ENCODE measurements around the gene ST6GAL1.

DNA sequence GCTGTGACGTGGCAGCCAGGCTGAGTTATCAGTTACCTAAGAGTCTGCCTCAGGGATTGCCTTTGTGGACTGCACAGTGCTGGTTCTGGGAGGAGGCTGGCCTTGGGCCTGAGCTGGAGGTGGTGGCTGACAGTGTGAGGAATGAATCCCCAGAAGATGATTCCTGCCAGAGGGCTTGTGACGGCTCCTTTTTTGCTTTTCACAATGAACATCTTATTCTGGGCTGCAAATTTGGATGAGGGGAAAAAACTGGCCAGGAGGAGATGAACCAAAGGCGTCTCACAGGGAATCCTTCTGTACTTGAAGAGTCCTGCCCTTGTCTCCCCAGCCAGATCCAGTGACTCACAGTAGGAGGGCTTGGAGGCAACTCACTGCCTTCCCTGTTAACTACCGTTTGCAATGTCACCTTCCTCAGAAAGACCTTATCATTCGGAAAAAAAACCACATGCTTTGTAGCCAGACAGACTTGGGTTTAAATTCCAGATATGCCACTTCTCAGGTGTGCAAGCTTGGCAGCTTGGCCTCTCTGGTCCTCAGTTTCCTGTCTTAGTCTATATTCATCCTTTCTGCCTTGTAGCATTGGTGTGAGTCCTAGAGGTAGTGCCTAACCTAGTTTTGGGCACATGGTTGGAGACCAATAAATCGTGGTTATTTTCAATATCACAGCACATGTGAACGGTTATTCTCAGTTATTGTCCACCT is 19.1 kb downstream of the ST6GAL1 start:
- no peak for TF ChIP-seq RXRA (IDR thresholded peaks at IDR 0.05; ENCODE audit: borderline replicate concordance, low read depth)
- TF ChIP-seq, protein P1, sequence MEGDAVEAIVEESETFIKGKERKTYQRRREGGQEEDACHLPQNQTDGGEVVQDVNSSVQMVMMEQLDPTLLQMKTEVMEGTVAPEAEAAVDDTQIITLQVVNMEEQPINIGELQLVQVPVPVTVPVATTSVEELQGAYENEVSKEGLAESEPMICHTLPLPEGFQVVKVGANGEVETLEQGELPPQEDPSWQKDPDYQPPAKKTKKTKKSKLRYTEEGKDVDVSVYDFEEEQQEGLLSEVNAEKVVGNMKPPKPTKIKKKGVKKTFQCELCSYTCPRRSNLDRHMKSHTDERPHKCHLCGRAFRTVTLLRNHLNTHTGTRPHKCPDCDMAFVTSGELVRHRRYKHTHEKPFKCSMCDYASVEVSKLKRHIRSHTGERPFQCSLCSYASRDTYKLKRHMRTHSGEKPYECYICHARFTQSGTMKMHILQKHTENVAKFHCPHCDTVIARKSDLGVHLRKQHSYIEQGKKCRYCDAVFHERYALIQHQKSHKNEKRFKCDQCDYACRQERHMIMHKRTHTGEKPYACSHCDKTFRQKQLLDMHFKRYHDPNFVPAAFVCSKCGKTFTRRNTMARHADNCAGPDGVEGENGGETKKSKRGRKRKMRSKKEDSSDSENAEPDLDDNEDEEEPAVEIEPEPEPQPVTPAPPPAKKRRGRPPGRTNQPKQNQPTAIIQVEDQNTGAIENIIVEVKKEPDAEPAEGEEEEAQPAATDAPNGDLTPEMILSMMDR (IDR thresholded peaks at IDR 0.05) = no peak
- no peak for TF ChIP-seq FOXM1 (IDR thresholded peaks at IDR 0.05; ENCODE audit: low read depth)
- TF ChIP-seq POLR2AphosphoS5 (IDR thresholded peaks at IDR 0.05; ENCODE audit: low read depth, low read length) = no peak
- TF ChIP-seq TCF12 (IDR thresholded peaks at IDR 0.05) = no peak
- no peak for TF ChIP-seq EZH2phosphoT487 (IDR thresholded peaks at IDR 0.05; ENCODE audit: borderline replicate concordance, low read depth)
- no peak for TF ChIP-seq EP300 (IDR thresholded peaks at IDR 0.05; ENCODE audit: borderline replicate concordance in 1 of 2, low read depth in 1 of 2, low read length in 1 of 2)
- no peak for TF ChIP-seq TAF1 (IDR thresholded peaks at IDR 0.05; ENCODE audit: borderline replicate concordance, low read depth, low read length)
- TF ChIP-seq MXI1 (IDR thresholded peaks at IDR 0.05; ENCODE audit: low read depth, low read length) = no peak
- no peak for TF ChIP-seq GABPA (IDR thresholded peaks at IDR 0.05; ENCODE audit: low read depth)
- TF ChIP-seq RCOR1 (IDR thresholded peaks at IDR 0.05; ENCODE audit: low read length) = no peak
- TF ChIP-seq, protein P2, sequence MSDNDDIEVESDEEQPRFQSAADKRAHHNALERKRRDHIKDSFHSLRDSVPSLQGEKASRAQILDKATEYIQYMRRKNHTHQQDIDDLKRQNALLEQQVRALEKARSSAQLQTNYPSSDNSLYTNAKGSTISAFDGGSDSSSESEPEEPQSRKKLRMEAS (IDR thresholded peaks at IDR 0.05; ENCODE audit: low read depth) = no peak

All from SK-N-SH (cell line).